NCI-H524 treated with DMSO at 0.1 percent for 48 hours (cell line): ENCODE measurements around the gene RNF103.
"Not testable (repeated sequence)": the region's sequence is repeated elsewhere in the genome, so short reads cannot be mapped to it uniquely, and the experiment has no call there.

Experiments used
- DNase-seq: peaks from one replicate; lab custom pipeline; 2025; lab: John Stamatoyannopoulos, UW

RNF103 gene, protein sequence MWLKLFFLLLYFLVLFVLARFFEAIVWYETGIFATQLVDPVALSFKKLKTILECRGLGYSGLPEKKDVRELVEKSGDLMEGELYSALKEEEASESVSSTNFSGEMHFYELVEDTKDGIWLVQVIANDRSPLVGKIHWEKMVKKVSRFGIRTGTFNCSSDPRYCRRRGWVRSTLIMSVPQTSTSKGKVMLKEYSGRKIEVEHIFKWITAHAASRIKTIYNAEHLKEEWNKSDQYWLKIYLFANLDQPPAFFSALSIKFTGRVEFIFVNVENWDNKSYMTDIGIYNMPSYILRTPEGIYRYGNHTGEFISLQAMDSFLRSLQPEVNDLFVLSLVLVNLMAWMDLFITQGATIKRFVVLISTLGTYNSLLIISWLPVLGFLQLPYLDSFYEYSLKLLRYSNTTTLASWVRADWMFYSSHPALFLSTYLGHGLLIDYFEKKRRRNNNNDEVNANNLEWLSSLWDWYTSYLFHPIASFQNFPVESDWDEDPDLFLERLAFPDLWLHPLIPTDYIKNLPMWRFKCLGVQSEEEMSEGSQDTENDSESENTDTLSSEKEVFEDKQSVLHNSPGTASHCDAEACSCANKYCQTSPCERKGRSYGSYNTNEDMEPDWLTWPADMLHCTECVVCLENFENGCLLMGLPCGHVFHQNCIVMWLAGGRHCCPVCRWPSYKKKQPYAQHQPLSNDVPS

GRCh38 chr2:86623494-86624266, at the start of gene RNF103:
Gene RNF103, minus strand, starts transcription at chr2:86623865. Its CDS starts 979 bp downstream, at chr2:86622886.
- DNase-seq = peak; percentile 29

DNA sequence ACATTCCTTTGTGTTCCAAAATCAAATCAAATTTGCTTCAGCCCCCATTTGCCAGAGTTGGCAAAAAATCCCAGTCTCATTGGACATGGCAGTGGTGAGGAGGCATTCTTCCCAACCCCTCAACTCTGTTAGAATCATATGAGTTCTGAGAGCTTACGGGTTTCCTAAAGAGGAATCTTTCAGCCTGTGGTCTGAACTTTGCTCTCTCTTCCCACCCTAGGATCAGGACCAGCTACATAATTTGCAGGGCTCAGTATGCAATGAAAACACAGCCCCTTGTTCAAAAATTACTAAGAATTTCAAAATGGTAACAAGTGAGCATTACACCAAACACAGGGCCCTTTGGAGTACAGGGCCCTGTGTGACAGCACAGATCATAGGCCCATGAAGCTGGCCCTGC, 49.3 kb upstream of the RNF103 start:
- DNase-seq = no peak

GRCh38 chr2:86672027-86672545, 48.4 kb upstream of the RNF103 start:
- no peak for DNase-seq

GRCh38 chr2:86671337-86671981, 47.8 kb upstream of the RNF103 start:
- no peak for DNase-seq

GRCh38 chr2:86669323-86669722, 45.7 kb upstream of the RNF103 start:
- not testable (repeated sequence) for DNase-seq

- DNase-seq = no peak
Measured at GRCh38 chr2:86661333-86661732, 37.7 kb upstream of the RNF103 start.

- DNase-seq = no peak
Measured at GRCh38 chr2:86650188-86650587, 26.5 kb upstream of the RNF103 start.

- DNase-seq = no peak
Measured at GRCh38 chr2:86649119-86649947, 25.7 kb upstream of the RNF103 start.

DNA sequence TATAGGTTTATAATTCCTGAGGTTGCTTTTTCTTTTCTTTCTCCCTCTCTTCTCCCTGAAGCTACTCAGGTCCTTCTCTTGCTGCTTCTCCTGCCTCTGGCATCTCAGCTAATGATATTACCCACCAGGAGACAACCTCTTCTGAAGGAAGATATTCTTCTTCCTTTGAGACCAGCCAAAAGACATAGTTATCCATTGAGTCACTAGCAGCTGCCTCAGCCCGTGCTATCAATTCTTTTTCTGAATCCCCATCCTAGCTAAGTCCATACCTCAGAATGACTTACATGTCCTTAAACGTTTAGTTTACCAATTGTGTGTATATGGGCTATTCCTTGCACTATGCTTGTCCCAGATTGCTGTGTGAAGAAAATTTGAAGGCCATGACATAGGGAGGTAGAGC, 25.0 kb upstream of the RNF103 start:
- DNase-seq = no peak

- DNase-seq = no peak
Measured at GRCh38 chr2:86646865-86647264, 23.2 kb upstream of the RNF103 start.

GRCh38 chr2:86646329-86646728, 22.7 kb upstream of the RNF103 start:
- DNase-seq = no peak

- no peak for DNase-seq
Measured at GRCh38 chr2:86645752-86646151, 22.1 kb upstream of the RNF103 start.

- DNase-seq = no peak
Measured at GRCh38 chr2:86638712-86639111, 15.0 kb upstream of the RNF103 start.

DNA sequence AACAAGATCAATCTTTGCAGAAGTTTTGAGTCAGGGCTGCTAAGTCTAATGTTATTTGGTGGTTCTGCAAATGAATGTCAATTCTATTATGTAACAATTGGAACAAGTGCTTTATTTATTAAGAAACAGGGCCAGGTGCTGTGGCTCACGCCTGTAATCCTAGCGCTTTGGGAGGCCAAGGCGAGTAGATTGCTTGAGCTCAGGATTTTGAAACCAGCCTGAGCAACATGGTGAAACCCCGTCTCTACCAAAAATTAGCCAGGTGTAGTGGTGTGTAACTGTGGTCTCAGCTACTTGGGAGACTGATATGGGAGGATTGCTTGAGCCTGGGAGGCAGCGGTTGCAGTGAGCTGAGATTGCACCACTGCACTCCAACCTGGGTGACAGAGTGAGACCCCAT, 13.2 kb upstream of the RNF103 start:
- DNase-seq = no peak

DNA sequence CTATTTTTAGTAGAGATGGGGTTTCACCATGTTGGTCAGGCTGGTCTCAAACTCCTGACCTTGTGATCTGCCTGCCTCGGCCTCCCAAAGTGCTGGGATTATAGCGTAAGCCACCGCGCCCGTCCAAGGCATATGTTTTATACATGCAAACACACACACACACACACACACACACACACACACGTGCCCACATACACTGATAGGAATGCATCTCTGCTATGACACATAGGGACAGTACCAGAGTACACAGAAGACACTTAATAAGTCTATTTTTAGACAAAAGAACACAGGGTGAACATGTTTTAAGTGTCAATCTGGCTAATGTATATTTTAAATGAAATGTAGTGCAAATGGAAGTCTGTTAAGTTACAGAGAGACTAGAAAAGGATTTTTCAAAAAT, 10.7 kb upstream of the RNF103 start:
- DNase-seq = no peak

GRCh38 chr2:86633155-86633651, 9.5 kb upstream of the RNF103 start:
- DNase-seq = no peak

- no peak for DNase-seq
Measured at GRCh38 chr2:86632672-86633071, 9.0 kb upstream of the RNF103 start.

DNA sequence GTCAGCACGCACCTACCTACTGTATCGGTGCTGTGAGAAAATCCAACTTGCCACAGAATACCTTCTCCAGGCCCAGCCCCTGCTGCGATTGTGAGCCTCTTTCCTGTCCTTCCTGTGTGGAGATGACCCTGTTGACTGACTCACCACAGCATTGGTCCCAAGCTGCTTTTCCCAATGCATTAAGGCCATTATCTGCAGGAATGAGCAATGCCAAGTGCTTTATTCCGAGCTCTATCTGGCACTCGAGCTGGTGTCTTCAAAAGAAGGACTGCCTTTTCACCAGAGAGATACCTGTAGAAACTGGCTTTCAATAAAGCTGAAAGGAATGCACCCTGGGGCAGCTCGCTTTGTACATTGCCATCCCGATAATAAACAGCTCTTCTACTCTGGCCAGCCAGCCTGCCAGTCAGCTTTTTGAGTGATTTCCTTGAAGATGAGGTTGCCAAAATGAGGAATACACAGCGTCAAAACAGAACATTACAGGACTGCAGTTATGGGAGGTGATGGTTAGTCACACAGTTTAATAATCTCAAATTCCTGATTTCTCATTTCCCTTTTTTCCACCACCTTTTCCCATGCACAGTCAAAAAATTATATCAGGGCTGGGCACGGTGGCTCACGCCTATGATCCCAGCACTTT, 8.3 kb upstream of the RNF103 start:
- no peak for DNase-seq

DNA sequence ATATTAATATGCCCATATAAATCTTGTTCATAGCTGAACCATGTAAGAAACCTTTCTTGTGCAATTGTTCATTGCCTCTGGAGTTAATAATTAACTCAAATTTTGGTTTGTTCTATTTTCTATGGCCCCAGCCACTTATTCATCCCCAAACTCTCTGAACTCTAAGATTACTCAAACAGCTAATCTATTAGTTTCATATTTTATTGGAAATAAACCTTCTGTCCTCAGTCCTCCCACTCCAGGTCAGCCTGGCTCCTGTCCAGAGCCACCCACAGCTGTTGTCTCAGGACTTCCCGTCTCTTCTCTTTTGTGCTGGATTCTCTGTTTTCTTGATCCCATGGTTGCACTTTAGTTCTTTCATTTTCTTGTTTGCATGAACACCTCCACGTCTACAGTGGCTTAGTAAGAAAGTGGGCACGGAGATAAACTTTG, 4.4 kb upstream of the RNF103 start:
- DNase-seq = no peak

- DNase-seq = no peak
Measured at GRCh38 chr2:86627550-86627949, 3.9 kb upstream of the RNF103 start.
